CD4-positive, alpha-beta T cell treated with Interleukin-4 for 1 hour (primary cell): Measurements from ENCODE around the gene NCKAP5.

Experiments
- DNase-seq, 2 donors: peaks; one replicate each; pipeline ENCODE4 v3.0.0-alpha.2; 2020 to 2022

Gene NCKAP5

DNA sequence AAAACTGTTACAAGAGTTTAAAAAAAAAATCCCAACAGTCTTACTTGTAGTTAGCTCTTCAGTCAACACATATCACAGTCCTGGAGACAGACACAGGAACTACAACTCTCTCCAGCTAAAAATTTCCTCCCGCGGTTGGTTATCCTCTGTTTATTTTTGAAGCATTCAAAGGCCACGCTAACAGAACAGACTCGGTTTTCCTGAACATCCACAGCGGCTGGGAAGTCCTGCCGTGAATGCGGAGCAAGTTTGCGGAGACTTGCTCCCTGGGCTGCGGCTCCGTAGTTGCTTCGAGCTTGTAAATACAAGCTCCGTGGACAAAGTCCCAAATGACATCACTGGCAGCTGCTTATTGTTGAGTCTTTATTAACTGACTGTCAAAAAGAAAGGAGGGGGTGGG lies at the start of gene NCKAP5:
NCKAP5 (minus strand) TSS at position 292 of the 400 bp plus-strand sequence. CDS start 50,937 bp downstream, outside the sequence.
- DNase-seq: no peak

- DNase-seq: no peak
Observed at GRCh38 chr2:133609664-133610063, 41.4 kb upstream of the NCKAP5 start.

DNA sequence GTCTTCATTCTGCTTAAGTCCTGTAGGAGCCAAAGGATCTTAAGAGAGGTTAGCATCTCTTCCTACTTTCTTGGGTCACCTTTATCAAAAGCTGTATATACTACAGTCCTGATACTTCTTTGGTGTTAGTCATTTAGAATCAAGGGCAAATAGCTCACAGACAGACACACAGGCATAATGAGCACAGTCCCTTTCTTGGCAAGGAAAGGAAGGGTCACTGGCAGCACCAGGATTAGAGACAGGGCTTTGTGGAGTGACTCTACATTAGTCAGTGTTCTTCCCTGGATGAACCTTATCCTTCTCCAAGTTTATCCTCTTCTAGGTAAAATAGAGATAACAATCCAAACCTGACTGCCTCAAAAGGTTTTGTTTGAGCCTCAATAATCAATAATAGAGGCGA lies 40.0 kb upstream of the NCKAP5 start:
- DNase-seq: no peak

GRCh38 chr2:133607679-133608078 lies 39.4 kb upstream of the NCKAP5 start:
- no peak for DNase-seq

GRCh38 chr2:133606616-133607015 lies 38.4 kb upstream of the NCKAP5 start:
- no peak for DNase-seq

GRCh38 chr2:133605766-133606137 lies 37.5 kb upstream of the NCKAP5 start:
- no peak for DNase-seq

DNA sequence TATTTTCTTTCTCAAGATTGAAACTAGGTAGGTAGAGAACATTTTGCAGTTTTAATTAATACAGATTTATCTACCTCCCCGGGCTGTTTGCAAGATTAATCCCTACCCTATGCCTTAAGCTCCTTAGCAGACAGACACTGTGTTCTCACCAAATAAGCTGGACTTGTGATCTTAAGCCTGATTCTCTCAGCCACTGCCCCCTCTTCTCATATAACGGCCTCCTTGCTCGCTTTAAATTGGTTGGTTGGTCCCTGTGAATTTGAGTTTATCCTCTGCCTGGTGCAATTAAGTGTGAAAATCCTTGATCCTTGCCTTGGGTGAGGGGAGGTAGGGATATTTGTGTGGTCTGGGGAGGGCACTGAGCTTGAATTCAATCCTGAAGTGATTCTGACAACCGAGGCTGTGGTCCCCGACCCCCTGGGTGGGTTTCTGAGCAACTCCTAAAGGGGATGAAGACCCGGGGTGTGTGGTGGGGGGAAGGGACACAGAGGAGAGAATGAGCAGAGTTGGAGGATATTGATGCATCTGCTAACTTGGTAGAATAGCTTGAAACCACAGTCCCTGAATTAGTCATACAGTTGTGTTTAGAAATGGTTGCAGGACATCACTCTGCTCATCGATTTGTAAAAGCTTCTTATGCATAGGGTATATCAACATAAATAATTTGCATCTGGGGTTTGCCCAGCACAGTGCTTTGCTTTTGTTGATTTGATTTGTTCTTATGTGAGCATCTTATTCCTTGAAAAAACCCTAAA lies 36.9 kb upstream of the NCKAP5 start:
- DNase-seq: no peak

DNA sequence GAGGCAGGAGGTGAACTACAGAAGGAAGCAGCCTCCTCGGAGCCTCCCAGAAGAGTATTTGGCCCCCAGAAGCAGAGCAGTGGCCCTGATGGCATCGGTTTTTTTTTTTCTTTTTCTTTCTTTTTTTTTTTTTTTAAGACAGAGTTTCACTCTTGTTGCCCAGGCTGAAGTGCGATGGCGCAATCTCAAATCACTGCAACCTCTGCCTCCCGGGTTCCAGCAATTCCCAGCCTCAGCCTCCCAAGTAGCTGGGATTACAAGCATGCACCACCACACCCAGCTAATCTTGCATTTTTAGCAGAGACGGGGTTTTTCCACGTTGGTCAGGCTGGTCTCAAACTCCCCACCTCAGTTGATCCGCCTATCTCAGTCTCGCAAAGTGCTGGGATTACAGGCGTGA lies 34.8 kb upstream of the NCKAP5 start:
- no peak for DNase-seq

DNA sequence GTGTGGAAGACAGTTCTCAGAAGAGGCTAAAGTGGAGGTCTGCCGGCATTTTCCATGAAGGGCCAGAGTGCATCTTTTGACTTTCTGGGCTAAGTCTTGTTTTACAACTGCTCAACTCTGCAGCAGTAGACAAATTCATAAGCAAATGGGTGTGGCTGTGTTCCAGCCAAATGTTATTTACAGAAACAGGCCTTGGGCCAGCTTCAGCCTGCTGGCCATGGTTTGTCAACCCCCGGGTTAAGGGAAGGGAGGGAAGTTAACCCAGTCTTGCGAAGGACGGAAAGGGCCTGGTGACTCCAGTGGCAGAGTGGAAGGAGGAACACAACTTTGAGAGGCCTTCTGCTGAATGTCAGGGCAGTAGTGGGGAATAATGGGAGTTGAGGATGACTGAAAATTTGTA lies 34.3 kb upstream of the NCKAP5 start:
- no peak for DNase-seq

DNA sequence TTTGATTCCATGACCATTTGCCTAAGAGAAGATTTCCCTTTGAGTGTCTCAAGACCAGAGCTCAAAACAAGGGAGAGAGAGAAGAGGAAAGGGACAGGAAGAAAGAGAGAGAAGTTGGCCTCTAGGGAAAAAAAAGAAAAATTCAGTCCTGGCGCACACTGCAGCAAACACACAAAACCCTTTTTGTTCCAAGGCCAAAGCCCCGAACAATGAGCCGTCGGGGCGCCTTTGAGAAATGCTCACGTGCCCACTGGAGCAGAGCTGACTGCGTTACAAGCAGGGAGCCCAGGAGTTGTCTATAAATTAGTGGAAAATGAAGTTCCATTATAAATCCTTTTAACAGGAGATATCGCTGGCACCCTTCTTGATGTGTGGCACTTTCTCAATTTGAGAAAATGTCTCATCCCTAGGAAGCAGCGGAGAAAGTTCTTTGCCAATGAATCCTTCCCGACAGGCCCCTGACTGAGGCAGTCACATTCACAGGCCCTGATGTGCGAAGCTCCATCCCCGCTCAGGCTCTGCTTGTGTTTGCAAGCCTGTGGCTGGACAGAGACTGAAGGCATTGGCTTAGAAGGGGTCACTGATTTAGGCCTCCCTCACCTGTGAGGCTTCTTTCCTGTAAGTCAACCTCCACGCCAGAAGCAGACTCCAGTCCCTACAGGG lies 32.1 kb upstream of the NCKAP5 start:
- DNase-seq: no peak

- no peak for DNase-seq
Observed at GRCh38 chr2:133599811-133600210, 31.5 kb upstream of the NCKAP5 start.

DNA sequence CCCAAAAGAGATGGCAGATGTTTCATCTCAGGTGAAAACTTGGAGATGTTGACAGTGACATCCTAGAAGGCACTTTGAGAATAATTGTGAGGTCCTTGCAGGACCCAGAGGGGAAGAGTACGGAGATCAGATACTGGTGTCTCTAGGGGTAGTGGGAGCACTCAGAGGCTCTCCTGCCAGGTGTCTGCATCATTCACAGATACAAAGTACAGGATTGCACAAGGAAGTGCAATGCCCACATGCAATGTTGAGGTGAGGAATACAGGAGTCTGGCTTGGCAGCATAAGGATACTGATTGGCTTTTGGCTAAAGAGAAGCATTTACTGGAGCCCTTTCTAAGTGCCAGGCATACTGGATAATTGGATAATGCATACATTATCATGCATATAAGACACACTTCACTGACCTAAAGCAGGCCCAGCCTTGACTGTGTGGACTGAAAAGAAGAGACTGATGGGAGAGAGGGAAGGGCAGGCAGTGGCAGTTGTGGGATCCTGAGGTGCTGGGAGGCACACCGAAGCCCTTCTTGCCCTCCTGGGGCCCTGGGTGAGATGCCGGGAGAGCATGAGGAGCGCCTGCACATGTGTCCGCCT lies 31.0 kb upstream of the NCKAP5 start:
- no peak for DNase-seq

DNA sequence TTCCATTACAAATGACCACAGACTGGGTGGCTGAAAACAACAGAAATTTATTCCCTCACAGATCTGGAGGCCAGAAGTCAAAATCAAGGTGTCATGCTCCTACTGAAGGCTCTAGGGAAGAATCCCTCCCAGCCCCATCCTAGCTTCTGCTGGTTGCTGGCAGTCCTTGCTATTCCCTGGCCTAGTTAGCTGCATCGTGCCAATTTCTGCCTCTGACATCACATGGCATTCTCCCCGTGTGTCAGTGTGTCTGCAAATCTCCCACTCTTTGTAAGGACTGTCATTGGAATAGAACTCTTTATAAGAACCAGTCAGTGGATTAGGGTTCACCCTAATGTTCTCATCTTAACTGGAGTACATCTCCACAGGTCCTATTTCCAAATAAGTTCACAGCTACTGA lies 30.5 kb upstream of the NCKAP5 start:
- DNase-seq: no peak

DNA sequence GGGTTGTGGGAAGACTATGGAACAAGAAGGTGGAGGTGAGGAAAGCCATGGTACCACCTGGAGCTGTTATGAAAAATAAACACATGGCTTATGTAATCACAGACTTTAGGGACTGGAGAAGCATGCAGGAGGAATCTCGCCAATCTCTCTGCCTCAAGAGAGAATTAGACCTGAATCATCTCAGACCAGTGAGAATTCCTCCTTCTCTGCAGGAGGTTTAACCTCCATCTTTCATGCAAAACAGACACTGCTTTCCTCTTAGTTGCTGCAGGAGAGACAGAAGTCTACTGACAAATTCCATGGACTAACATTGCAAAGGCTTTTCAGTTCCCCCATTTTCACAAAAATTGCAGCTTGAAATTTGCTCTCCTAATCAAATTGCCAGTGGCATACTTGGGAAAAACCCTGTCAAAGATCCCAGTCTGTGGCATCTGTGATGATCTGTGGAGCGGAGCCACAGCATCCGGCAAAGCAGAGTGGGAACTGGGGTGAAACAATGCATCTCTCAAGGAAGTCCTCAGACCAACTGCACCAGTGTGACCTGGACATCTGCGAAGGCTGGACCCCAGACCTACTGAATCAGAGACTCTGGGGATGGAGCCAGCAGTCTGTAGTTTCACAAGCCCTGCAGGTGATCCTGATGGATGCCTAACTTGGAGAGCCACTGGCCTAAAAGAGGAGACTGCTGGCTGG lies 28.6 kb upstream of the NCKAP5 start:
- DNase-seq: no peak

DNA sequence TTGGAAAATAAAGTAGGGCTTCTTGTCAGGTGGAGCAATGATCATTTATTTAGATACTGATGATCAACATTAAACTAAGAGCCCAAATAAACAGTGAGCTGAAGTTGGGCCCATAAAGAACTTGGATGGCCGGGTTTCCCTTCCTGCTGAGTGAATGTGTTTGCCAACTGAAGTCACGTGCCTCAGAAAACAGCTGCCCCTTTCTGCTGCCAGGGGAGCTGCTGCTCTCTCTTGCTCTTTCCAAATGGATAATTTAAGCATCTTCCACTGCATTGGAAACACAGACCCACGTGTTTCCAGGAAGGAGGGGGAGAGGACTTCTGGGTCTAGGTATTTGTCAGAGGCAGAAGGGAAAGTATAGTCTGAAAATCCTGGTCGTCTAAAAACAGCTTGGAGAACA lies 22.9 kb upstream of the NCKAP5 start:
- DNase-seq: no peak

DNA sequence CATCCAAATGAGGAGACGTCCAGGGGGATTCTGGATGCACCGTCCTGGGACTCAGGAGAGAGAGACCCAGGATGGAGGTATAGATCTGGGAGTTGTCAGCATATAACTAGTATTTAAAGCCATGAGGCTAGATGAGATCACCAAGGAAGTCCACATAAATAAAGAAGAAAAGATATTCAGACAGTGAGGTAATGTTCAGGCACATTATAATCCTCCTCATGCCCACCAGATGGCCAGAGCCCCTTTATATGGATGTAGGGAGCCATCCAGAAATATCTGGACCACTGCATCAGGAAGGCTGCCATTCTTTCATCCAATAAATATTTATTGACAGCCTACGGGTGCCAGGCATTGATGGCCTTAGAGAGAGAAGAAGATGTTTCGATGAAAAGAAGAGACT lies 21.2 kb upstream of the NCKAP5 start:
- no peak for DNase-seq

- DNase-seq: no peak
Observed at GRCh38 chr2:133588144-133588543, 19.9 kb upstream of the NCKAP5 start.

- no peak for DNase-seq
Observed at GRCh38 chr2:133586978-133587377, 18.7 kb upstream of the NCKAP5 start.

DNA sequence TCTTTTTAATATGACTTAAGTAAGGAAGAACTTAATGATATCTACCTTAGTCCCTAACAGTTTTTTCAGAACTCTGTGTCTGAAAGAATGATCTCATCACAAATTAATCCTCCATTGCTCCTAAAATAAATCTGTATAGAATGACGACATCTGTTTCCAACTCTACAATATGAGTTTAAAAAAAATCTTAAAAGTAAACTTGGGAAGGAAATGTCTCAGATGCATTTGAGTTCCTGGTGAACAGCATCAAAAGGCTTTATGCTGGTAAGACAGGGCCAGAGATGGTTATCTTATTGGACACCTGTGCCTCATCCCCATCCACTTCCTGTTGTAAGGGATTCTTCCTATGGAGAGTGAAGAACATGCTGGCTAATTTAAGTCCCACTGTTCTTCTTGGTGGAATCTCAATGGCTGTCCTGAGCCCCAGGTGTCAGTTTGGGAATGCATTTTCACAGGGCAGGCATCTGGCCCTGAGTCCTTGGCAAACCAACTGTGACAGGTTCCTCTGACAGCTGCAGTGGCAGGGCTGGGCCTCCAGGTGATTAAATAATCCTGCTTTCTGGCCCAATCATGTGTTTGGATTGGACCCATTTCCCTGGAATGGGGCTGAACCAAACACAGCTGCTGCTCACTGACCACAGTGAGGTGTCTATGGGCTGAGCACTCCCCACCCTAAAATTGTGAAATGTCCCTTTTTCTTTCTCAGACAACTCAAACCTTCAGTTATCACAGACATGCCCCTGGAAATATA lies 12.9 kb upstream of the NCKAP5 start:
- DNase-seq: no peak

GRCh38 chr2:133579274-133579673 lies 11.0 kb upstream of the NCKAP5 start:
- DNase-seq: no peak

DNA sequence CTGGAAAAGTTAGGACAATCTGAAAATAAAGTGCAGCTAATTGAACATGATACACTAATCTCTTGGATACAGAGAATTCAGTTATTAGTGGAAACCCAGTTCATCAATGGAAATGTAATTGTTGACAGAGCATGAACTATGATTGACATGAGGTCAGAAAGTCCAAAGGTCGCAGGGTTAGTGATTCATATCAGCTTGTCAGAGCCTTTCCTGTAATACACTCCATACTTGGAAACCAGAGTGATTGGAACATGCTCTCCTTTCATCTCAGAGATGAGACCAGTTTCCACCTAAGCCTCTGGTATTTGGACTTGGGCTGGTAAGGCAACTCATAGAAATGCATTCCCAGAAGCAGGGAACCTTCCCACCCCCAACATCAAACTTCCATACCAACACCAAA lies 8.5 kb upstream of the NCKAP5 start:
- DNase-seq: no peak

- no peak for DNase-seq
Observed at GRCh38 chr2:133574620-133575019, 6.4 kb upstream of the NCKAP5 start.

GRCh38 chr2:133574186-133574585 lies 5.9 kb upstream of the NCKAP5 start:
- no peak for DNase-seq
